Superior temporal gyrus (tissue), 1 donor: Measurements from ENCODE around the gene HSF2BP.
"Not testable (repeated sequence)": the region's sequence is repeated elsewhere in the genome, so short reads cannot be mapped to it uniquely, and the experiment has no call there.

Experiments
- DNase-seq: peaks from one replicate; pipeline ENCODE4 v3.0.0-alpha.2; 2016; ENCODE audit errors: extremely low spot score

HSF2BP gene

DNA sequence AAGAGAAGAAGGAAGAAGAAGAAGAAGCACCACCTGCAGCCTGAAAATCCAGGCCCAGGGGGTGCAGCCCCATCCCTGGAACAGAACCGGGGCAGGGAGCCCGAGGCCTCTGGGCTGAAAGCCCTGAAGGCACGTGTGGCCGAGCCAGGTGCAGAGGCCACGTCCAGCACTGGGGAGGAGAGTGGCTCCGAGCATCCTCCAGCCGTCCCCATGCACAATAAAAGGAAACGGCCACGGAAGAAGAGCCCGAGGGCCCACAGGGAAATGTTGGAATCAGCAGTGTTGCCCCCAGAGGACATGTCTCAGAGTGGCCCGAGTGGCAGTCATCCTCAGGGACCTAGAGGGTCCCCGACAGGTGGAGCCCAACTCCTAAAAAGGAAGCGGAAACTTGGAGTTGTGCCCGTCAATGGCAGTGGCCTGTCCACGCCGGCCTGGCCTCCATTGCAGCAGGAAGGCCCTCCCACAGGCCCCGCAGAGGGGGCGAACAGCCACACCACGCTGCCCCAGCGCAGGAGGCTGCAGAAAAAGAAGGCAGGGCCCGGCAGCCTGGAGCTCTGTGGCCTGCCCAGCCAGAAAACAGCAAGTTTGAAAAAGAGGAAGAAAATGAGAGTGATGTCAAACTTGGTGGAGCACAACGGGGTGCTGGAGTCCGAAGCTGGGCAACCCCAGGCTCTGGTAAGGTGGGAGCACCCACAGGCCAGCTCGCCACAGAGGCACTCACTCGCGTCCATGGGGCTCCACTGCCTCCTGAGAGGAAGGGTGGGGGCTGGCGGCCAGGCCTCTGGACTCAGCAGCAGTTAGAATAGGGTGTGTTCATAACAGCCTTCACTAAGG, 28.5 kb upstream of the HSF2BP start:
- DNase-seq, result no peak

DNA sequence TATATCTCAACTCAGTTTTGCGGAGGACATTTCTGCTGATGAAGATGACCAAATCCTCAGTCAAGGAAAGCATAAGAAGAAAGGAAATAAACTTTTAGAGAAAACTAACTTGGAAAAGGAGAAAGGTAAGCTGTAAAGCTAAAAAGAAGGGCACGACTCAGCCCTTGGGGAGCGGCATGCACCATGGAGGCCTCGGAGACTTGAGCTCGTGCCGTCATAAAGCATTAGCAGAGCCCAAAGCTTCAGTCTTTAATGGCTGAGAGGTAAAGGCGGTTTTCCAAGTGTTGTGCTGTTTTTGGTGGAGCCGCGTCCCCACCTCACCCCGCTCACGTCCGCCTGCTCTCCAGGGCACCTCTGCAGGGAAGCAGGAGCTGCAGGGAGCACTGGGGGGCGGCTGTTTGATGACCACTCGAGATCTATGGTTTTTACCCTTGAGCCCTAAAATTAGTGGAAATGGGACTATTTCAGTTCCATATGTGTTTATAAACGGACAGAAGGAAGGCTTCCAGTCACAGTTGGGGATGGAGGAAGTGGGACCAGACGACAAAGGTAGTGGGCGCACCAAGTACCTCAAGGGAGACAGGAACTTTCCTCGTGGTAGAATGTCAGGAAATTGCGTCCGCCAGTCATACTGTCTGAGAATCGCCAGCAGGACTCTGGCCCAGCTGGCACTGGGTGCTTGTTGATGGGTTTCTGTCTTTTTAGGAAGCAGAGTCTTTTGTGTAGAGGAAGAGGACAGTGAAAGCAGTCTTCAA, 27.7 kb upstream of the HSF2BP start:
- no peak for DNase-seq

DNA sequence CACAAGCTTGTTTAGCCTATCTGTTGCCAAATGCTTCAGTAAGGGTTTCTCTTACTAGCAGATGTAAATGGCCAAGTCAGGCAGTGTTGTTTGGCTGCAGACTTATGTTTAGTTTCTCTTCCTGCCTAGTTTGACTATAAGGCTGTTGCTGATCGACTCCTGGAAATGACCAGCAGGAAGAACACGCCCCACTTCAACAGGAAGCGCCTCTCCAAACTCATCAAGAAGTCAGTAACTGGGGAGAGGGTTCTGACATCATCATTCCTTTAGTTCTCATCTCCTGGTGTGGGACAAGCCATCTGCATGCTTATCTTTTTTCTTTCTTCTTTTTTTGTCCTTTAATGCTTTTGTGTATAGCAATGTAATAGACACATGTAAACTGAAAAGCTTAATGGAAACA, 25.1 kb upstream of the HSF2BP start:
- DNase-seq, result no peak

DNA sequence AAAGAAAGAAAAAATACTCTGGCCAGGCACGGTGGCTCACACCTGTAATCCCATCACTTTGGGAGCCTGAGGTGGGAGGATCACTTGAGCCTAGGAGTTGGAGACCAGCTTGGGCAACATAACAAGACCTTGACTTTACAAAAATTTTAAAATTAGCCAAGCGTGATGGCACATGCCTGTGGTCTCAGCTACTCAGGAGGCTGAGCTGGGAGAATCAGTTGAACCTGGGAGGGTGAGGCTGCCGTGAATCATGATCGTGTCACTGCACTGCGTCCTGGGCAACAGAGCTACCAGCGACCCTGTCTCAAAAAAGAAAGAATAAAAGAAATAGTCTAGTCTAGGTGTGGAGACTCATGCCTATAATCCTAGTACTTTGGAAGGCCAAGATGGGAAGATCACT, 22.4 kb upstream of the HSF2BP start:
- no peak for DNase-seq

DNA sequence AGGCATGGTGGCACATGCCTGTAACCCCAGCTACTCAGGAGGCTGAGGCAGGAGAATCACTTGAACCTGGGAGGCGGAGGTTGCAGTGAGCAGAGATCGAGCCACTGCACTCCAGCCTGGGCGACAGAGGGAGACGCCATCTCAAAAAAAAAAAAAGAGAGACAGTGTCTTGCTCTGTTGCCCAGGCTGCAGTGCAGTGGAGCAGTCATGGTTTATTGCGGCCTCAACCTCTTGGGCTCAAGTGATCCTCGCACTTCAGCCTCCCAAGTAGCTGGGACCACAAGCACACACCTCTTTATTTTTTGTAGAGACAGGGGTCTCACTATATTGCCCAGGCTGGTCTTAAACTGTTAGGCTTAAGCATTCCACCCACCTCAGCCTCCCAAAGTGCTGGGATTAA, 21.1 kb upstream of the HSF2BP start:
- DNase-seq, result not testable (repeated sequence)

DNA sequence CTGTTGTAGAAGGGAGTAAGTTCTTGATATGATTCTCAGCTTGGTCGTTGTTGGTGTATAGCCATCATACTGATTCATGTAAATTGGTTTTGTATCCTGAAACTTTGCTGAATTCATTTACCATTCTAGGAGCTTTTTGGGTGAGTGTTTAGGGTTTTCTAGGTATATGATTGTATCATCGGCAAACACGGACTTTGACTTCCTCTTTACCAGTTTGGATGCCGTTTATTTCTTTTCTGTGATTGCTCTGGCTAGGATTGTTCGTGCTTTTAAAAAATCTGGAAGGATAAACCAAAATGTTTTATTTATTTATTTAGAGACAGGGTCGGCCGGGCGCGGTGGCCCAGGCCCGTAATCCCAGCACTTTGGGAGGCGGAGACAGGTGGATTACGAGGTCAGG, 20.7 kb upstream of the HSF2BP start:
- no peak for DNase-seq

DNA sequence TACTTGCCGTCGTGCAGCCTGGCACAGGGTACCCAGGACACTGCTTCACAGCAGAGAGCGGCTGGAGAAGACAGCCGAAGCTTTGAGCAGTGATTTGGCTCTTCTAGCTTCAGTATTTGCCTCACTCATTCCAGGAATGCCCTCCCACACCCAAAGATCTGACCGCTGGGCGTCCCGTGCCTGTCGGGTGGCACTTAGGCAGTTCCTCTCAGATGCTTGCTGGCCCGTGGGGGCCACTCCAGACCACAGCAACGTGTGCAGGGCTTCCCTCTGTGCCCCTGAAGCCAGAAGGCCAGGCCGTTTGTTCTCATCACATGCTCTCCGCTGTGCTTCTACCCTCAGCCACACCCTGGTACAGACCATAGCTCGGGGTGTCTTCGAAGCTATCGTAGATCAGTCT, 17.1 kb upstream of the HSF2BP start:
- DNase-seq, result no peak

DNA sequence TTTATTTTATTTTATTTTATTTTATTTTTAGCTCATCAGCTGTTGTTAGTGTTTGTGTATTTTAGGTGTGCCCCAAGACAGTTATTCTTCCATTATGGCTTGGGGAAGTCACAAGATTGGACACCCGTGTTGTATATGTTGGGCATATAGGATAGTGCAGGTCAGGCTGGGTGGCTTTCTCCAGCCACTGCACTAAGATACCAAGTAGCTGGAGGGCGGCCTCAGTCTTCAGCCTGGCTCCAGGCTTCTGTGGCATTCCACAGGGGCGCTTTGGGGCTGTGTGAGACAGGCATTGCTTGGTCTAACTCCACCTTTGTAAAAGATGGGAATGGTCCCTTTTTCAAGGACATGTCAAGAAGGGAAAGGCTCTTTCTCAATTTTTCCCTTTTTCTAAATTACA, 16.6 kb upstream of the HSF2BP start:
- DNase-seq, result no peak

DNA sequence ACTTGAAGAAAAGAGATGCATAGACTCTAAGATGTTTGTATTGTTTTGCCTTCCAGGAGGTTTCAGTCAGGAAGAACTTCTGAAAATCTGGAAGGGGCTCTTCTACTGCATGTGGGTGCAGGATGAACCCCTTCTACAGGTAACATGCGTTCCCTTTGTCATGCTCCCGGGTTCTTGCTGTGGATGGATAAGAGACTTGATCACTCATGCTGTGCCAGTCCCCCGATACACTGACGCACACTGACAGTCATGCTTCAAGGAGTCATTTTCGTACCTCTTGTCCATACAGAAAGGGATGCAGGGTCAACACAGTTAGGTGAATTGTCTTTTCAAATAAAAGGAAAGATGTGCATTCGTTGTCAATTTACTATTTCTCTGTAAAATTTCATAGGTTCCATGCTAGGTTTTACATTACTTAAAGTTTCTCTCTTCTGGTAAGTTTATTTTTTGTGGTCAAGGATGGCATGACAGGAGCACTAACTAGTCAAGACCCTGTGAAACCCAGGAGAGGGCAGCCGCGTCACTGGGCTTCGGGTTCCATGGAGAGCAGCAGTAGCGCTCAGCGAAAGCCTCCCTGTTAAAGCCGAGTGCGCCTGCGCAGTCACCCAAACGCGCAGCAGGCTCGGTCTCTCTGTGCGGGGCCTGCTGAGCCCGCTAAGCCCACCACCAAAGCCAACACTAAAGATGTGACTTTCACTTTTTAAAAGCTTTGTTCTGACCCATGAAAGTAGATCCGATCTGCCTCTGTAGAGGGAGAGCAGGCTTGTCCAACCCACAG, 10.7 kb upstream of the HSF2BP start:
- DNase-seq, result no peak

DNA sequence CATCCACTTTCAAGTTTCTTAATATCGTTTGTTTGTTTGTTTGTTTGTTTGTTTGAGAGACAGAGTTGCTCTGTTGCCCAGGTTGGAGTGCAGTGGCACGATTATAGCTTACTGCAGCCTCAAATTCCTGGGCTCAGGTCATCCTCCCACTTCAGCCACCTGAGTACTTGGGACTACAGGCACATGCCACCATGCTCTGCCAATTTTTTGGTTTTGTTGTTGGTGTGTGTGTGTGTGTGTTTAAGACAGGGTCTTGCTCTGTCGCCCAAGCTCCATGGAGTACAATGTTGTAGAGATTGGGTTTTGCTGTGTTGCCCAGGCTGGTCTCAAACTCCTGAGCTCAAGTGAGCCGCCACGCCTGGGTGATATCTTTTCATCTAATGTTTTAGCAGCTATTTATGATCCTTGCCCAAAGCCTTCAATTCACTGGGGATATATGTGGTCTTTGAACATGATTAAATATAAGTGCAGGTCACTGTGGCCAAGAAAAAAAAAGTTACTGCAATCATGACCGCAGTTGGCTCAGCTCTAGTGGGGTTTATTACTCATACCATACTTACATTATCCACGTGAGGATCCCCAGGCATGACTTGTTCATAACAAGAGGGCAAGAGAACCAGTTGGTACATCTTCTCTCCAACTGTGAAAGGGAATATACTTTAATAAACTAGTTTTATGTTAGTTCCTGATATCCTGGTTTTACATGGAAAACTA, 8.1 kb upstream of the HSF2BP start:
- DNase-seq, result no peak

DNA sequence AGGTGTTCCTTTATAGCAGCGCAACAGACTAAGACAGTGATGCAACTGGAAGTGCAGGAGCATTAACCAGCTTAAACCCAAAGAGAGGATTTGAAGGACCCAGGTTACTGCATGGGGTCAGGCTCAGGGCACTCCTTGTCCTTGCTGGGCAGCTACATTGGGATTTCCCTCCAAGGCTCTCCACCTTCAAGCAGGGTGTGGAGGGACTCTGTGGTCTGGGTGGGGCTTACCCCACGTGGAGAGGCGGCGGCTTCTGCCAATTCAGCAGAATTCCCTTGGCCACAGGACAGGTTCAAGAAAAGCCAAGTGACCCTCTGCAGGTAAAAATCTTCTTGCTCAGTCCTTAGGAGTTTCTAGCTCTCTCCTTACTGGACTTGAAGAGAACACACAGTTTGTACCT, 6.6 kb upstream of the HSF2BP start:
- DNase-seq, result no peak

DNA sequence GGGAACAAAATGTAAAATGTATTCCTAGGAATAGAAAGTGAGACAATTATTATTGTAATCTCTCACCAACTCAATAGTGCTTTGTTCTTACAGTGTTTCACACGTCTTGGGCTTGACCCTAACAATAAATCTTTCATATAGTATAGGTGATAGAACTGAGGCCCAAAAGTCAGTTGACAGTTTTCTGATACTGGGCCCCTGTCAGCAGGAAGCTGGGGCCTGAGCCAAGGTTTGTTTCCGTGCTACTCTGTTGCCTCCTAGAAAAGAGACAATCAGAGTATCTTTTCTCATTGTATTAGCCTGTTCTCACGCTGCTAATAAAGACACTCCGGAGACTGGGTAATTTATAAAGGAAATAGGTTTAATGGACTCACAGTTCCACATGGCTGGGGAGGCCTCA, 5.1 kb upstream of the HSF2BP start:
- DNase-seq, result no peak

DNA sequence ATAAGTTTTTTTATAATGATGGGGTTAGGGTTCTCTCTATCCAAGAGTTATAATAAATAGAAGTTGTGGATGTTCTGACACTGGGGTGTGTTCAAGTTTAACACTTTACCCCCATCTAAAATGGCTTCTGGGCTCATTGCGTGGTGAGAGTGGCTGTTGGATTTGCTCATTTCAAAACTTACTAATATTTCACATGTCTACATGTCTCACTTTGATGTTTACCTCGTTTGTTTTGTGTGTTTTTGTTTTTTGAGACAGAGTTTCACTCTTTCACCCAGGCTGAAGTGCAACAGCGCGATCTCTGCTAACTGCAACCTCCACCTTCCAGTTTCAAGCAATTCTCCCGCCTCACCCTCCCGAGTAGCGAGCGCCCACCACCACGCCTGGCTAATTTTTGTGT, 3.7 kb upstream of the HSF2BP start:
- no peak for DNase-seq

DNA sequence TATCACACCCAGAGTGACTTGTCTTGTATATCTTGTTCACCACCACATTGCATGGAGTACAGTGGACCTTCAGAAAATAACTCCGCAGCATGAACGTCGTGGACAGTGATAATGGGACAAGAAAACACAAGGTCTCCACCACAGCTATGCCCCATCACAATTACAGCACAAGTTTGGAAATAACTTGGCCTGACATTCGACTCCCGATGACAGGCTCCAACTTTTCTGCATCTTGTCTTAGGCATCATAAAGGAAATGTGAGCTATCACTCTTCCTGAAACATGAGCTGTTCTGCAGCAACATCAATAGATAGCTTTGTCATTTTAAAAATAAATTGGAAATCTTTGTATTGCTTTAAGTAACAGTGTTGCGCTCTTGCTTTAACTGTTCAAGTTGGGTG, 3.0 kb upstream of the HSF2BP start:
- DNase-seq, result no peak

DNA sequence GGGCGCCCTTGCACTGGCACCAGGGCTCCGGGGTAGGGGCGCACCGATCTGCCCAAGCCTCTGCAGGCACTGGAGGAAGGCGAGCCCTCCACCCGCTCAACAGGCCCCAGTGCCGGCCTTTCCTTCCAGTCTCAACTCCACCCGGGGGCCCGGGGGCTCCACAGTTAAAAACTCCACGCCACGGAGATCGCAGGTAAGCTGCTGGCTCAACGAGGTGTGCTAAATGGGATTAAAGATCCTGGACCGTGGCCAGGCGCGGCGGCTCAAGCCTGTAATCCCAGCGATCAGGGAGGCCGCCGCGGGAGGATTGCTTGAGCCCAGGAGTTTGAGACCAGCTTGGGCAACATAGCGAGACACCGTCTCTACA, 536 bp downstream of the HSF2BP start:
- no peak for DNase-seq

DNA sequence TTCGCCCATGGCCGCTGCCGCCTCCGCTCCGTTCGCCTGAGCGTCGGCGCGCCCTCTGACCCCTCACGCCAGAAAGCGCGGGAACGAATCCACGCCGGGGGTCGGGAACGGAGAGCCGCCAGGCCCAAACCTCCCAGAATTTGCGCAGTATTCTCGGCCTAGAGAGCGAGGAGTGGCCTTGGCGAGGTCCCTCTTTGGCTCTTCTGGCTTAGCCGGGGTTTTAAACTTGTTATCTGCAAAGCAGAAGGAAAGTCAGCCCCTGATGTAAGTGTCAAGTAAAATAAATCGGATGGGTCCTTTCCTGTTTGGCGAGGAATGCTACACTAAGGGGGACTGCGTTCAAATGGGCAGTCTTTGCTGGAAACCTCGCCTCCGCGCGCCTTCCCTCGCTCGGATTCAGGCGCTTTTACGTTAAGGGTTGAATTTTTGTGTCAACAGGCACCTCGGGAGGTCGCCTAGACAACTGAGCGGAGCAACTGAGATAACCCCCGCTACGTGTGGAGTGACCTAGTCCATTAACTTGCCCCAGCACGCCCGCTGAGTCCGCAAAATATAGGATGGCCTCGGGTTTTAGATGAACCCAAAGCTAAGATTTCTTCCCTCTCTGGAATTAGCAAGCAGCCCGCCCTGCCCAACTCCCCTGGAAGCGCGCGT, 1.1 kb downstream of the HSF2BP start:
- DNase-seq, result no peak

DNA sequence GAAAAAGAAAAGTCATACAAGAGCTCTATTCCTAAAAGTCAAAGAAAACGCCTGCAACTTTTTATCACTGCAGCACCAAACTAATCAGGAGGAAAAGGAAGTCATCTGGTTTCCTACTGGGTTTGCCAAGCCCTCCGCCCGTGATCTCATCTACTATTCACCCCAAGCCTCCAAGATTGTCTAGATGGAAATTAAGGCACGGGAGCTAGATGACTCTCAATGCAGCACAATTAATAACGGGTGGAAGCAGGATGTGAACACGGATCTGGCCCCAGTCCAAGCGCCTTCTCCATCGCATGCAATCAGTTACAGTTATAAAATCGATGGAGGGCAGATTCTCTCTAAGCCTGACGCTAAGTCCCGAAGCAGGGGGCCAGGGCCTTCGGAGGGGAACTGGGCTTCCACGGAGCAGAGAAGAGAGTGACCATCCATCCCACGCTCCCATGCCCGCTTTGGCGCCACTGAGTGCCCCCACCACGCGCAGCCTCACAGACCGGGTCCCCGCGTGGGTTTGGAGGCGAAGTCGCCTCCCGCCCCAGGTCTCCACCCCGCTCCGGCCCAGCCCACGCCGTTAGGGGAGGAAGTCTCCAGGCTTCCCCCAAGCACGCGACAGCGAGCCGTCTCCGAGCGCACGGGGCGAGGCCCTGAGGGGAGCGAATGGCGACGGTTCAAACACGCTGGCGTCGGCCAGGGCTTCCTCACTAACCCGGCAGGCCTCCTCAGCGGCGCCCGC, 1.8 kb downstream of the HSF2BP start:
- no peak for DNase-seq

DNA sequence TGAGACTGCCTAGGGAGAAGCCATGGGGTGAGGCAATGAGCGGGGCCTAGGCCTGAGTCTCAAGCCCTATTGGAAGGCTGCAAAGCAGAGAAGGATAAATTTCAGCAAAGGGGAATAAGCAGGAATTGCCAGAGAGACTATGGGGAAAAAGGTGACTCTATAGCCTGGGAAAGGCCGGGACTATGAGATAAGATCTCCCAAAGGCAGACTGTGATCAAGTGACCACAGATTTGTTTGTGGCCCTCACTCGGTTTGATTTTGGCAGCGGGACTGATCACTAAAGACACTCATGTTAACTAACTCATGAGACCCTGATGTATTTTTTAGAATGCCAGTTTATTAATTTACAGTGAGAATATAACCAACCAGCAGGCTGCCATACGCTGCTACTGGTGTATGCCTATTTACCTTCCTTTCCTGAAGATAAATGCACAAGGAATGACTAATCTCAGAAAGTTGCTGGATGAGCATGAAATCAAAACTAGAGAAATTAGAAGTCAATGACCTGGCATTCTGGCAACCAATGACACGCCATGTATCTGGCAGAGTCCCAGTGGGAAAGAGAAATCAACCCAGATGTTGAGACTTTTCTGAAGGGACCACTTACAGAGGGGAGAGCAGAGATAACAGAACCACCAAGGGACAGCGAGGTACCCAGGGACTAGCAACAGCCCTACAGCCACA, 4.3 kb downstream of the HSF2BP start:
- DNase-seq, result no peak

DNA sequence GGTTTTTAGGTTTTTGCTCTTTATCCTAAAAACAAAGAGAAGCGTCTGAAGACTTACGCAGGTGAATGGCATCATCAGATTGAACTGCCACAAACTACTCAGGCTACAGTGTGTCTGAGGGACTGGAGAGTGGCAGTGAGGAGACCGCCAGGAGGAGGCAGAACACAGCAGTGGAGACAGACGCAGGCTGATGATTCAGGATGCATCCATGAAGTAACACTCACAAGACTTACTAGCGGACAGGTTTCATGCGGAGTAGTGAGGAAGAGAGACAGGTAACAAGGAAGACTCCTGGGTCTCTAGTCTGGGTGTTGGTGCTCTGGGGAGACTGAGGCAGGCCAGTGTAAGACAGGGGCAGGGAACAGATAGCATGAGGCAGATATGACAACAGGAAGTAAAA, 5.7 kb downstream of the HSF2BP start:
- no peak for DNase-seq

DNA sequence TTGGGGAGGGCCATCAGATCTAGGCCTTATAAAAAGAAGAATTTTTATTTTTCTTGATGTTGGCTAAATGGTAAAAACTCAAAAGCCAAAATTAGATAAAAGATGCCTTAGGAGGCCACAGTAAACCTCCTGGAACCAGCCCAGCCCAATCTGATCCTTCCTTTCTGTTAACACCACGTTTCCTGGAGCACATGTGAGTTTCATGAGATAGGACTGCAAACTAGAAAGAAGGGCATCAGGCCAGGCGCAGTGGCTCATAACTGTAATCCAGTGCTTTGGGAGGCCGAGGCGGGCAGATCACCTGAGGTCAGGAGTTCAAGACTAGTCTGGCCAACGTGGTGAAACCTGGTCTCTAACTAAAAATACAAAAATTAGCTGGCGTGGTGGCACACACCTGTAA, 6.7 kb downstream of the HSF2BP start:
- no peak for DNase-seq
